SH-SY5Y (cell line): ENCODE data around the gene DISP2.

ENCODE experiments used
- GATA2 ChIP-seq: IDR thresholded peaks from 2 replicates; pipeline ENCODE4 v1.6.1; 2011; ENCODE audit warnings: mild to moderate bottlenecking, low read depth, low read length
- GATA3 ChIP-seq: IDR thresholded peaks from 2 replicates; pipeline ENCODE4 v1.6.1; 2011; ENCODE audit warnings: low read depth, mild to moderate bottlenecking, low read length, moderate library complexity

DNA sequence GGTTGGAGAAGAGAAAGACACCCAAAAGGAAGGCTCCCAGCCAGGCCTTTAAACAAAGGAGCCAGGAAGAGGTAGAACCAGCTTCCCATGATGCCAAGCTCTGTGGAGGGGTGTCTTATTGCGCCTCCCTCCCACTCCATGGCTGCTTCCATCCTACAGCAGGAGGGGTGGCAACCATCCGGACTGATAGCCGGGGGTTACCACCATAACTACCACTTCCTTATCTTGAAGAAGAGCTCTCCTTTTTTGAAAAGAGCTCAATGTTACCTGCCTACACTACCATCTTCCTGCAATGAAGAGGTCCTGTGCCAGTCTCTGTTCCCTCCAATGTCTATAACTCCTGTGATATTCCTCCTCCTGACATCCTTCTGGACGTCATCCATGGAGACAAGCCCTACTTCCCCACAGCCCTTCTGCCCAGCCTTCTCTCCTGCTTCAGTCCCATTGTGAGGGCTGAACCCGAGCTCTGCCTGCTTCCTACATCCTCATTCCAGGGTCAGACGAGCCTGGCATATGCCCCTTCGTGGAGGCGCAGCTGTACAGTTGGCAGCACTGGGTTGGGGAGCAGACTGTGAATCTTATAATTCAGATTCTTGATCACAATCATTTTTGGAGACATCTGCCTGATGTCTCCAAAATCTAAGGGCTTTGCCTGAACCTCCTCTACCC is 25.8 kb upstream of the DISP2 start:
- TF ChIP-seq GATA2 (no peak), GATA3 (no peak)
